Effector memory CD4-positive, alpha-beta T cell (primary cell): ENCODE measurements around the gene UBE2E2.

Experiments
- DNase-seq, 3 donors: peaks; one replicate each; pipeline ENCODE4 v3.0.0-alpha.2; 2020
- H3K27ac ChIP-seq: 2 replicates; pipeline ENCODE4 v1.7.0; 2013; ENCODE audit warnings: mild to moderate bottlenecking, low read length, moderate library complexity; ENCODE audit not compliant: insufficient read depth, poor library complexity, severe bottlenecking
- H3K27me3 ChIP-seq: replicated peaks from 2 replicates; pipeline ENCODE4 v1.7.0; 2013; ENCODE audit warnings: mild to moderate bottlenecking, low read length; ENCODE audit not compliant: insufficient read depth, control insufficient read depth, poor library complexity, severe bottlenecking
- H3K36me3 ChIP-seq: 2 replicates; pipeline ENCODE4 v1.7.0; 2013; ENCODE audit warnings: mild to moderate bottlenecking, low read length, moderate library complexity; ENCODE audit not compliant: control insufficient read depth, insufficient read depth
- H3K4me1 ChIP-seq: 2 replicates; pipeline ENCODE4 v1.7.0; 2013; ENCODE audit warnings: low read length, mild to moderate bottlenecking; ENCODE audit not compliant: control insufficient read depth, insufficient read depth, poor library complexity, severe bottlenecking
- H3K4me3 ChIP-seq: 2 replicates; pipeline ENCODE4 v1.7.0; 2013; ENCODE audit warnings: low read length, low read depth, mild to moderate bottlenecking; ENCODE audit not compliant: insufficient read depth, poor library complexity, severe bottlenecking
- H3K9me3 ChIP-seq: 2 replicates; pipeline ENCODE4 v1.7.0; 2013; ENCODE audit warnings: mild to moderate bottlenecking, low read length, moderate library complexity; ENCODE audit not compliant: control insufficient read depth

UBE2E2 gene

DNA sequence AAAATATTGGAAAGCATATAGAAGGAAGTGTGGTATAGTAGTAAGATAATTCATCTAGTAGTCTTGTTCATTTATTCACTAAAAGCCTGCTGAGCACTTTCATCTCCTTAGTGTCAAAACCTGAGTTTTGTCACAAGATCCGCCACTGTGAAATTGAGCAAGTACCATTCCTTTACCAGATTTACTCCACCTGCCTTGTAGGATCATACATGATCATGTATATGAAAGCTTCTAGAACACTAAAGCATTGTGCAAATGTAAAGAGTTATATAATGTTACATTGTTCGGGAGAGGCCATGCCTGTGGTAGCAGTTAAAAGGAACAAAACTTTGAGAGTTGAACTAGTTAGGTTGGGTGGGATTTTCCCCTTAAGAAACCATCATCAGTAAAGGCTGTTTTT, 35.0 kb downstream of the UBE2E2 start:
- Histone ChIP-seq H3K9me3 (no peaks in the 10 kb centered on the region), H3K27me3 (no peaks in the 10 kb centered on the region), H3K4me3 (no peak overlapping the region), H3K27ac (no peak overlapping the region), H3K36me3 (no peaks in the 10 kb centered on the region), H3K4me1 (no peaks in the 10 kb centered on the region)
- DNase-seq = no peak

DNA sequence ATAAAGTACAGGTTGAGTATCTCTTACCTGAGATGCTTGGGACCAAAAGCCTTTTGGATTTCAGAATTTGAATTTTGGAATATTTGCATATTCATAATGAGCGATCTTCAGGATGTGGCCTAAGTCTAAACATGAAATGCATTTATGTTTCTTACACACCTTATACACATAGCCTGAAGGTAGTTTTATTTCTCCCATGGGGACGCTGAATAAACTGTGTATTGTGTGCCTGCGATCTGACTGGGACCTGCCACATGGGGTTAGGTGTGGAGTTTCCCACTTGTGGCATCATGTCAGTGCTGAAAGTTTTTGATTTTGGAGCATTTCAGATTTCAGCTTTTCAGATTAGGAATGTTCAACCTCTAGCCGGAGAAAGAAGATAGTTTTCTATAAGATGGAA, 35.5 kb downstream of the UBE2E2 start:
- H3K9me3 ChIP-seq = no peaks in the 10 kb centered on the region
- H3K27ac ChIP-seq = no peak overlapping the region
- DNase-seq = no peak
- no peak overlapping the region for H3K4me3 ChIP-seq
- H3K36me3 ChIP-seq = no peaks in the 10 kb centered on the region
- no peaks in the 10 kb centered on the region for H3K27me3 ChIP-seq
- H3K4me1 ChIP-seq = no peaks in the 10 kb centered on the region

DNA sequence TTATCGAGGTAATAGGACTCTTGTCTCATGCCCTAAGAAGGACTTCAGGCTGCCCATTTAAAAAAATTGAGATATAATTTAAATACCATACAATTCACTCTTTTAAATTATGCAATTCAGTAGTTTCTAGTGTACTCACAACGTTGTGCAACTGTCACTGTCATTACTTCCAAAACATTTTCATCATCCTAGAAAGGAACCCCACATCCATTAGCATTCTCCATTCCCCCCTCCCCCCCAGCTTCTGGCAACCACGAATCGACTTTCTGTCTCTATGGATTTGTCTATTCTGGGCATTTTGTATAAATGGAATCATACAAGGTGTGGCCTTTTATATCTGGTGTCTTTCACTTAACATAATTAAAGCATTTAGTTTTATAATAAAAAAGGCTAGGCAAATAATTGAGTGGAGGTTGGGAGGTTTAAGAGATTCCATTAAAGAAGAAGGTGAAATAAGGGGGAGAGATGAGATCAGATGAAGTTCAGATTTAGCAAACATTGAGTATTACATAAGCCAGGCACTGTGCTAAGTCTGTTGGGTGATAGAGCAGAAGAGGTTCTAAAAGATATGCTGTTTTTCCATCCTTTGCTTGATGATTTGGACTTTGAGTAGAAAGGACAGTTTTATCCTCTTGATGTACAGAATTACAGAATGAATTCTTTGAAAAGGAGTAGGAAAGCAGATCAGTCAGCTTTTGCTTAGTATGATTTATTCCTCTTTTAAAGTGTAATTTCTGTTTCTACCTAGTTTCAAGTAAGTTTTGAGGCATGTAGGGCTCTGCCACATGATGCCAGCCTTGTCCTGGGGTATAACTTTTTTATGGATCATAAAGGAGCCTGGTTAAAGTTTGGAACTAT, 36.3 kb downstream of the UBE2E2 start:
- no peaks in the 10 kb centered on the region for H3K4me1 ChIP-seq
- DNase-seq = no peak

DNA sequence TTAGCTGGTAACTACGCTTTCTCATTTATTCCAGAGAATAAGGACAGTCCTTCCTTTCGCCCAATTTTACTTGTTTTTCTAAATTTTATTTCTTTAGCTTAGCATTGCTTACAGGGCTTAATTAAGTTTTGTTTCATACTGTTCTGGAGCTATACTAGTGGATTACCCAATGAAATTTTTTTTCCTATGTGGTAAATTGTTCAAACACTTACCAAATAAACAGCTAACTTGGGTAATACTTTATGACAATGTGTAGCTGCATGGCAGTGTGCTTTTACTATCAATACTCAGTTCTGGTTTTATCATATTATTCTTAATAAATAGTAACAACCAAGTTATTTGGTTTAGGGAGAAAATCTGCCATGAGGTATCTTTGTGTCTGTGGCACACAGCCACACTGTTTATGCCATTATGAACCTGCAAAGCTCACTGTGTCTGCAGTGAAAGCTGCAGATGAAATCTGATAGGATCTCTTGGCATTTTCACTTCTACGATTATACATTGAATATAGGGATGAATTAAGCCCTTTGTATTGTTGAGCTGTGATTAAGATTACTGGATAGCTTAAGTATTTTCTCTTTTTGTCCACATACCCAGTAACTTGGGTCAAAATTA, 37.2 kb downstream of the UBE2E2 start:
- H3K9me3 ChIP-seq = no peaks in the 10 kb centered on the region
- H3K4me1 ChIP-seq = no peaks in the 10 kb centered on the region
- DNase-seq = no peak
- H3K36me3 ChIP-seq = no peaks in the 10 kb centered on the region
- H3K27me3 ChIP-seq = no peaks in the 10 kb centered on the region
- no peak overlapping the region for H3K4me3 ChIP-seq
- H3K27ac ChIP-seq = no peak overlapping the region

More for the DNA sequence above, 36.3 kb downstream of the UBE2E2 start:
- Histone ChIP-seq H3K27ac (no peak overlapping the region), H3K27me3 (no peaks in the 10 kb centered on the region), H3K36me3 (no peaks in the 10 kb centered on the region), H3K9me3 (no peaks in the 10 kb centered on the region), H3K4me3 (no peak overlapping the region)

DNA sequence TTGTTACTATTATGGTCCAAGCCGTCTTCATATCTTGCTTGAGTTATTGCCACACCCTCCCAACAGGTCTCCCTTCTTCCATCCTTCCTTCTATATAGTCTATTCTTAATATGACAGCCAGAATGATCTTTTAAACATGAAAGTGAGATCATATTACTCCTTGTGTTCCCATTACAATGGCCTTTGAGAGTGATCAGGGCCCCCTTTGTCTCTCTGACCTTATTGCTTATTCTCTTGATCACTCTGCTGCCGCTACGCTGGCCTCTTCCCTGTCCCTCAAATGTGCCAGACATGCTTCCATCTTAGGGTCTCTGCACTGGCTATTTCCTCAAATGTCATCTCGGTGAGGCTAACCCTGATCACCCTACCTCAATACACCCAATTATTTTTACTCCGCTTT, 38.1 kb downstream of the UBE2E2 start:
- Histone ChIP-seq H3K27ac (no peak overlapping the region), H3K9me3 (no peaks in the 10 kb centered on the region), H3K27me3 (no peaks in the 10 kb centered on the region), H3K4me3 (no peak overlapping the region), H3K4me1 (no peaks in the 10 kb centered on the region), H3K36me3 (no peaks in the 10 kb centered on the region)
- no peak for DNase-seq

DNA sequence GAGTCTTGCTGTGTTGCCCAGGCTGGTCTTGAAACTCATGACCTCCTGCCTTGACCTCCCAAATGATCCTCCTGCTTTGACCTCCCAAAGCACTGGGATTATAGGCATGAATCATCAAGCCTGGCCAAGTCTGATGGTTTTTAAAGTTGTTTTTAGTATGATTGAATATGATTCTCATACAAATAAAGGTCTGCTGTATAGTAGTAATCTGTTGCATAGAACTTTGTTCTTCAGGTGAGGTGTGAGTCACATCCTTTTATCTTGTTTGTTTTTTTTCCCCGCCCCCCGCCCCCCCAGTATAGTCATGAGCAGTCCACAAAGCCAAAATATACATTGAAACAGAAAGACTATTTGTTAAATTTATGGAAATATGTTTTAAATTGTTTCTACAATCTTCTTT, 39.0 kb downstream of the UBE2E2 start:
- no peaks in the 10 kb centered on the region for H3K4me1 ChIP-seq
- H3K27me3 ChIP-seq = no peaks in the 10 kb centered on the region
- no peak for DNase-seq
- H3K4me3 ChIP-seq = no peak overlapping the region
- H3K27ac ChIP-seq = no peak overlapping the region
- H3K9me3 ChIP-seq = no peaks in the 10 kb centered on the region
- no peaks in the 10 kb centered on the region for H3K36me3 ChIP-seq

DNA sequence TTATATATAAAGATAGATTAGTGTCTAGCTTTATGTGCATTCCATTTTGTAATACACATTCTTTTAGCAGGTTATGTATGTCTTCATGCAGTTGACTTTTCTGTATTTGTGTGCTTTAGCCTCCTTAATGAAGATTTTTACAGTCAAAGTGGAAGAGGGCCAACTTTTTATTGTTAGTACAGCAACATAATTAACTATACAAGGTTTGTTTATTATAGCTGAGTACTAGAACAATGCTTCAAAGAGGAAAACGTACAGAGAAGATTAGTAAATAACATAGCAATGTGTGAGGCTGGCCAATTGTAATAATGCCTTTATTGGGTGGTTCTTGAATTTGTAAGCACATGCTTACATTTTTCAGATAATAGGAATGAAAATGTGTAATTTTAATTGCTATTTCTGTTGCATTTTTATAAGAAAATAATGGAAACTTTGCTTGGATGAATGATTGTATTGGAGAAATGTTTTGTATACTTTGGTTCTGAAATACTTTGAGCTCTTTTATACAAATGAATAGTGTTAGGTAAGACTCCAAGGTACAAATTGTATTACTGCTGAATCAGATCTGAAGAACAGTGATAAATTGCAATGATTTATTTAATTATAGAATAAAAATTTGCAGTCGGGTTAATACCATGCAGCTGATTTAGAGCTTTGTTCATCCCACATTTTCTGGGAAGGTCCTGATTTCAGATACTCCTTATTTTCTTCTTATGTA, 41.4 kb downstream of the UBE2E2 start:
- H3K4me3 ChIP-seq = no peak overlapping the region
- no peaks in the 10 kb centered on the region for H3K9me3 ChIP-seq
- H3K27me3 ChIP-seq = no peaks in the 10 kb centered on the region
- no peaks in the 10 kb centered on the region for H3K4me1 ChIP-seq
- H3K27ac ChIP-seq = no peak overlapping the region
- H3K36me3 ChIP-seq = no peaks in the 10 kb centered on the region
- no peak for DNase-seq

DNA sequence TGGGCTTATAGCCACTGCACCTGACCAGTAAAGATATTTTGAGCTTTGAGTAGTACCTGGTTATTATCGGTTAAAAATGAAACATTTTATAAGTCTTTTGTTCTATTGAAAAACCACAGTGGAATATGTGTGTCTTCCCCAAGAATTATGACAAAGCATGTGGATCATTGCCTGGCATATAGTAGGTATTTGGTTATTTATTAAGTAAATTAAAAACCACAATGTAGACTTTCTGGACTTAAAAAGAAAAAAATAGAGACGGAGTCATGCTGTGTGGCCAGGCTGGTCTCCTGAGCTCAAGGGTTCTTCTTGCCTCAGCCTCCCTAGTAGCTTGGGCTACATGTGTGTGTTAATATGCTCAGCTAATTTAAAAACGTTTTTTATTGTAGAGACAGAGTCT, 43.5 kb downstream of the UBE2E2 start:
- no peaks in the 10 kb centered on the region for H3K36me3 ChIP-seq
- no peak overlapping the region for H3K27ac ChIP-seq
- H3K4me1 ChIP-seq = no peaks in the 10 kb centered on the region
- no peaks in the 10 kb centered on the region for H3K27me3 ChIP-seq
- no peak for DNase-seq
- H3K4me3 ChIP-seq = no peak overlapping the region
- H3K9me3 ChIP-seq = no peaks in the 10 kb centered on the region

DNA sequence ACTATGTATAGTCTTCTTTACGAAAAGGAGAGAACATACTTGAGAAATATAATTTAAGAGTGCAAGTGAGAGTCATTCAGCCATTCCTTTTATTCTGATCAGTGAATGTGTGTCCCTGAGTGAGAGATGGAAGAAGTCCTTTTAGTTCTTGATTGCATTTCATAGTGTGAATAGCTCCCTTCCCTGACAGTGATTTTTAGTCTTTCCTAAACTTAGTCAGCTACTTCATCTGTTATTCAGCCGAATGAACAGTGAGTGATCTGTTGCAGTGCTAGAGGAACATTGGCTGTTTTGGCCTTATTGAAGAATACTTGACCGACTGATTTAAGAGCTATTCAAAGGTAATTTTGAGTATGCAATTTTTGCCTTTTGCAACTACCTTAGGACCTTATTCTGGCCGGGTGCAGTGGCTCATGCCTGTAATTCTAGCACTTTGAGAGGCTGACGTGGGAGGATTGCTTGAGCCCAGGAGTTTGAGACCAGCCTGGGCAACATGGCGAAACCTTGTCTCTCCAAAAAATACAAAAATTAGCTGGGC, 45.5 kb downstream of the UBE2E2 start:
- H3K27me3 ChIP-seq = no peaks in the 10 kb centered on the region
- H3K9me3 ChIP-seq = no peaks in the 10 kb centered on the region
- H3K4me3 ChIP-seq = no peak overlapping the region
- H3K27ac ChIP-seq = no peak overlapping the region
- H3K4me1 ChIP-seq = no peaks in the 10 kb centered on the region
- DNase-seq = no peak
- H3K36me3 ChIP-seq = no peaks in the 10 kb centered on the region

DNA sequence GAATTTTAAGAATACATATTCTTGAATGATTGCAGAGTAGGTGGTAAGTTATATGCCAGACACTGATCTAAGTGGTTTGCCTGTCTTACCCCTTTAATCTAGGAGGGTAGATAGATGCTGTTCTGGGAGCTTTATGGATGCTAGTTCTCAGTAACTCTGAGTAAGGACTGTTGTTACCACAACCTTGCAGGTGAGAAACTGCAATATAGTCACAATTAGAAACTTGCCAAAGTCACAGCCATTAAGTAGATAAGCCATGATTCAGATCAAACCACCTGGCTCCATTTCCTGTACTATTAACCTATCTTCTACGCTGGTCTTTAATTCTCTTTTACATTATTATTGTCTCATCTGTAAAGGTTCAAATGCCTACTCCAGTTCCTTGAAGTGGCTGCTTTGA, 46.8 kb downstream of the UBE2E2 start:
- H3K4me1 ChIP-seq = no peaks in the 10 kb centered on the region

More for the DNA sequence above, 46.8 kb downstream of the UBE2E2 start:
- Histone ChIP-seq H3K27me3 (no peaks in the 10 kb centered on the region), H3K27ac (no peak overlapping the region), H3K4me3 (no peak overlapping the region), H3K36me3 (no peaks in the 10 kb centered on the region), H3K9me3 (no peaks in the 10 kb centered on the region)
- no peak for DNase-seq
